ENCODE data around the gene SLC24A4. TPM values are rescaled to one million over a fixed set of nuclear protein-coding genes. Genes with fewer than 3 reads are reported as not detected.
"Not testable (repeated sequence)": the region's sequence is repeated elsewhere in the genome, so short reads cannot be mapped to it uniquely, and the experiment has no call there.

Gene SLC24A4
- total RNA-seq, 1 donor from 2014 or later: 0.26 TPM

- DNase-seq (ENCODE audit: low read depth, low spot score): no peak
- Mint-ChIP-seq H3K9me3 (no peaks in the 10 kb centered on the region), H3K36me3 (ENCODE audit: low read depth) (no peaks in the 10 kb centered on the region), H3K4me1 (peaks cover 22% of the 10 kb centered on the region), H3K27ac (ENCODE audit: unreplicated experiment) (no peak overlapping the region), H3K4me3 (no peak overlapping the region), H3K27me3 (ENCODE audit: low read depth) (no peaks in the 10 kb centered on the region)
- TF ChIP-seq CTCF (conservative IDR thresholded peaks at IDR 0.05): no peak
These were observed 209.7 kb downstream of the SLC24A4 start for GRCh38 chr14:92532490-92533163.

- peaks cover 34% of the 10 kb centered on the region for H3K4me1 Mint-ChIP-seq
- no peak for TF ChIP-seq CTCF (conservative IDR thresholded peaks at IDR 0.05)
- no peak overlapping the region for H3K4me3 Mint-ChIP-seq
- no peaks in the 10 kb centered on the region for H3K9me3 Mint-ChIP-seq
- no peak for DNase-seq (ENCODE audit: low read depth, low spot score)
- no peaks in the 10 kb centered on the region for H3K27me3 Mint-ChIP-seq (ENCODE audit: low read depth)
- peak overlapping the region; percentile 27 for H3K27ac Mint-ChIP-seq (ENCODE audit: unreplicated experiment)
- no peaks in the 10 kb centered on the region for H3K36me3 Mint-ChIP-seq (ENCODE audit: low read depth)
These were observed 212.1 kb downstream of the SLC24A4 start for GRCh38 chr14:92534932-92535643.

- DNase-seq (ENCODE audit: low read depth, low spot score); H3K4me3 Mint-ChIP-seq; H3K36me3 Mint-ChIP-seq (ENCODE audit: low read depth); H3K27me3 Mint-ChIP-seq (ENCODE audit: low read depth); H3K9me3 Mint-ChIP-seq; H3K27ac Mint-ChIP-seq (ENCODE audit: unreplicated experiment): not testable (repeated sequence)
- peaks cover 34% of the 10 kb centered on the region for H3K4me1 Mint-ChIP-seq
These were observed 213.3 kb downstream of the SLC24A4 start for GRCh38 chr14:92536231-92536630.

GRCh38 chr14:92538412-92538985, 215.5 kb downstream of the SLC24A4 start:
- Mint-ChIP-seq H3K4me1 (peaks cover 44% of the 10 kb centered on the region), H3K36me3 (ENCODE audit: low read depth) (no peaks in the 10 kb centered on the region), H3K4me3 (no peak overlapping the region), H3K9me3 (peaks cover 2% of the 10 kb centered on the region), H3K27ac (ENCODE audit: unreplicated experiment) (no peak overlapping the region), H3K27me3 (ENCODE audit: low read depth) (no peaks in the 10 kb centered on the region)
- no peak for DNase-seq (ENCODE audit: low read depth, low spot score)
- TF ChIP-seq CTCF (conservative IDR thresholded peaks at IDR 0.05): no peak

GRCh38 chr14:92539419-92539818, 216.5 kb downstream of the SLC24A4 start:
- peaks cover 51% of the 10 kb centered on the region for H3K4me1 Mint-ChIP-seq
- TF ChIP-seq CTCF (conservative IDR thresholded peaks at IDR 0.05): no peak
- no peaks in the 10 kb centered on the region for H3K27me3 Mint-ChIP-seq (ENCODE audit: low read depth)
- no peak for DNase-seq (ENCODE audit: low read depth, low spot score)
- H3K4me3 Mint-ChIP-seq: no peak overlapping the region
- H3K9me3 Mint-ChIP-seq: peaks cover 2% of the 10 kb centered on the region
- H3K36me3 Mint-ChIP-seq (ENCODE audit: low read depth): no peaks in the 10 kb centered on the region
- H3K27ac Mint-ChIP-seq (ENCODE audit: unreplicated experiment): no peak overlapping the region

- H3K27me3 Mint-ChIP-seq (ENCODE audit: low read depth): no peaks in the 10 kb centered on the region
- no peak overlapping the region for H3K27ac Mint-ChIP-seq (ENCODE audit: unreplicated experiment)
- H3K9me3 Mint-ChIP-seq: peaks cover 2% of the 10 kb centered on the region
- H3K4me1 Mint-ChIP-seq: peaks cover 49% of the 10 kb centered on the region
- no peaks in the 10 kb centered on the region for H3K36me3 Mint-ChIP-seq (ENCODE audit: low read depth)
- H3K4me3 Mint-ChIP-seq: no peak overlapping the region
- no peak for TF ChIP-seq CTCF (conservative IDR thresholded peaks at IDR 0.05)
- no peak for DNase-seq (ENCODE audit: low read depth, low spot score)
These were observed 216.9 kb downstream of the SLC24A4 start for GRCh38 chr14:92539875-92540274.
